Measurements from ENCODE around the gene ARHGEF19.

- no peak for TF ChIP-seq CTCF (IDR thresholded peaks at IDR 0.05)
- TF ChIP-seq POLR2A (IDR thresholded peaks at IDR 0.05; ENCODE audit: low read depth), result no peak
- TF ChIP-seq EP300 (IDR thresholded peaks at IDR 0.05), result no peak
These were observed 12.8 kb downstream of the ARHGEF19 start for GRCh38 chr1:16199700-16200099.
